SU-DHL-6 (cell line): ENCODE results near the gene WDR7.

Experiments
- EZH2phosphoT487 ChIP-seq: fragments of 200-600 bp; sonication (generic), shearing (Covaris generic); conservative IDR thresholded peaks from 2 replicates; pipeline ENCODE4 v1.6.1; 2018; ENCODE audit warnings: mild to moderate bottlenecking, antibody characterized with exemption, low read length, moderate library complexity, mixed read lengths
- TF ChIP-seq, protein P1 (sequence below): fragments of 200-600 bp; sonication (generic); IDR thresholded peaks from one replicate; pipeline ENCODE4 v1.5.1; 2017; ENCODE audit warnings: antibody characterized with exemption, mild to moderate bottlenecking, low read length, moderate library complexity; ENCODE audit not compliant: insufficient read depth, poor library complexity, severe bottlenecking

DNA sequence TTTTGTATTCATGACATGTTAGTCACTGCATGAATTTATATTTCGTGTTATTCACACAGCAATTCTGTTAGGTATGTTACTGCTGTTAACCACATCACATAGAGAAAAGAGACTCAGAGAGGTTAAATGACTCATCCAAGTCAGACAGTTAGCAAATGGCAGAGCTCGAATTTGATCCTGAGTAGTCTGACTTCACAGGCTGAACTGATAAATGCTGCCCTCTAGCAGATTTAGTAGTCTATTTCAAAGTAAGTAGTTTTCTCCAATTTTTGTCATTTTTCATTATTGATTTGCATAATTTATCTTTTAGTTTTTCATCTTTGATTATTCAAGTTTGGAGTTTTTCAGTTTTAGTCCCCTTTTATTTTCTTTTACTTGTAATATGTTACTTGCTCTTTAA lies 58.3 kb downstream of the WDR7 start:
- TF ChIP-seq, protein P1, sequence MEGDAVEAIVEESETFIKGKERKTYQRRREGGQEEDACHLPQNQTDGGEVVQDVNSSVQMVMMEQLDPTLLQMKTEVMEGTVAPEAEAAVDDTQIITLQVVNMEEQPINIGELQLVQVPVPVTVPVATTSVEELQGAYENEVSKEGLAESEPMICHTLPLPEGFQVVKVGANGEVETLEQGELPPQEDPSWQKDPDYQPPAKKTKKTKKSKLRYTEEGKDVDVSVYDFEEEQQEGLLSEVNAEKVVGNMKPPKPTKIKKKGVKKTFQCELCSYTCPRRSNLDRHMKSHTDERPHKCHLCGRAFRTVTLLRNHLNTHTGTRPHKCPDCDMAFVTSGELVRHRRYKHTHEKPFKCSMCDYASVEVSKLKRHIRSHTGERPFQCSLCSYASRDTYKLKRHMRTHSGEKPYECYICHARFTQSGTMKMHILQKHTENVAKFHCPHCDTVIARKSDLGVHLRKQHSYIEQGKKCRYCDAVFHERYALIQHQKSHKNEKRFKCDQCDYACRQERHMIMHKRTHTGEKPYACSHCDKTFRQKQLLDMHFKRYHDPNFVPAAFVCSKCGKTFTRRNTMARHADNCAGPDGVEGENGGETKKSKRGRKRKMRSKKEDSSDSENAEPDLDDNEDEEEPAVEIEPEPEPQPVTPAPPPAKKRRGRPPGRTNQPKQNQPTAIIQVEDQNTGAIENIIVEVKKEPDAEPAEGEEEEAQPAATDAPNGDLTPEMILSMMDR, result no peak
- TF ChIP-seq EZH2phosphoT487, result no peak
